Fibroblast of skin of scalp (primary cell): ENCODE results near the gene KIAA0513.
"Not testable (repeated sequence)": the region's sequence is repeated elsewhere in the genome, so short reads cannot be mapped to it uniquely, and the experiment has no call there.

Experiments
- DNase-seq: peaks from one replicate; pipeline ENCODE4 v3.0.0-alpha.2; 2013

The KIAA0513 gene

DNA sequence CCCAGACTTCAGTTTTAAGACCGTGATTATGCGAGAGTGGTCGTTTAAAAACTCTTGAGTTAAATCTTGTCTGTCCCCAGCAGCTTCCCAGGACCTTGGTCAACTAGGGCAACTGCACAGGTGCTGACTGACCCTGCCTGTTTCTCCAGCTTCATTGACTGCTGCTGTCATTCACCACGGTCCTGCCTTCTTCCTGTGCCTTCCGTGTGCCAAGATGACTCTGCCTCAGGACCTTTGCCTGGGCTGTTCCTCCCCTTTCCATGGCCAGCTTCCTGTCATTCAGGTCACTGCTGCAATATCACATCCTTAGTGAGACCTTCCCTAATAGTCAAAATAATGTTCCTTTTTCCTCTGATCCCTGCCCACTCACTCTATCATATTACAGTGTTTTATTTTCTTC, 3.9 kb downstream of the KIAA0513 start:
- no peak for DNase-seq

- DNase-seq: not testable (repeated sequence)
These were observed 4.6 kb downstream of the KIAA0513 start for GRCh38 chr16:85032187-85032586.

DNA sequence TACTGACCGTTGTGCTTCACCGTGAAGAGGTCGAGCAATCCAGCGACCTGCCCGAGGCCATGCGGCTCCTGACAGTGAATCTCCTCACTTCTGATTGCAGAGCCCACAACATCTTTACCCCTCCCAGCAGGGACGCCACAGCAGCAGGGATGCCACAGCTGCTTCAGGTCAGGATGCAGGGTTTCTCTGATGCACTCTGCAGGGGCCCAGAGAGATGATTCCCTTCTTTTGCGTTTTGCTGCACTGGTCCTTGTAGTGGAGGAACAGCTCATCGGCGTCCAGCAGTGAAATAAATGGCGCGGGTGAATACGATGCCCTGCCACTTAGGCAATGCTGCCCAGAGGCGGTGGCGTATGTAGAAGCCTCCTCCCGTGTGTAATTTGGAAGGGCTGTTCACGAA, 5.6 kb downstream of the KIAA0513 start:
- no peak for DNase-seq

DNA sequence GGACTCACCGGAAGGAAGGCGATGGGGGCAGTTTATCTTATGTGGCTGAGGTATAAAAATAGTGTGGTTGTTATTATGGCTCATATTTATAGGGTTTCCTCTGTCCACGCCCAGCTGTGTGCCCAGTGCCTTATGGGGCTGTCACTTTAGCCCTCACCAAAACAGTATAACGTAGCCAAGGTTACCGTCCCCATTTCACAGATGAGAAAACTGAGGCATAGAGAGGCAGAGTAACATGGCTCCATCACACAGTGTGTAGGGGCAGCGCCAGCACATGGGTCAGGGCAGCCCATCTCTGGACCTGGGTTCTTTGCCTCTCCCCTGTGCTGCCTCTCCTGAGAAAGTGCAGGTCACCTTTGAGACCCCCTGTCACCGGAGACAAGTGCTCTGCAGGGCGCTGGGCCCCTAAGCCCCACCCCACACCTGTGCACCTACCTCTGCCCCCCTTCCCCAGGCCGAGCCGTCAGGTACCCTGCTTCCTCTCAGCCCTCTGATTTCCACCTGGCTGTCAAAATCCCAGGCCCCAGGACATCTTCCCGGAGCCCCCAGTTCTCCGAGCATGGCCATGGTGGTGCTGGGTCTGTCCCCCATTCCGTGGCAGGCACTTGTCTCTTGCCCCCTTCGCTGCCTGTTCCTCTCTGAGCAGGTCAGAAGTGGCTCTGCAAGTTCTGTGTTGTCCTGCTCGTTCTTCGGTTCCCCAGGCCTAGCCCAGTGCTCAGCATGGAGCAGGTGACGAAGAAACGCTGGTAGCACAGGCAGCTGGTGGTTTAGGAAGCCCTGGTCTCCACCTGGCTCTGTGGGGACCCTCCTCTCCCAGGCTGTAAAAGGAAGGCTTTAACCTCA, 7.2 kb downstream of the KIAA0513 start:
- no peak for DNase-seq

GRCh38 chr16:85036236-85037049, 8.8 kb downstream of the KIAA0513 start:
- no peak for DNase-seq

DNA sequence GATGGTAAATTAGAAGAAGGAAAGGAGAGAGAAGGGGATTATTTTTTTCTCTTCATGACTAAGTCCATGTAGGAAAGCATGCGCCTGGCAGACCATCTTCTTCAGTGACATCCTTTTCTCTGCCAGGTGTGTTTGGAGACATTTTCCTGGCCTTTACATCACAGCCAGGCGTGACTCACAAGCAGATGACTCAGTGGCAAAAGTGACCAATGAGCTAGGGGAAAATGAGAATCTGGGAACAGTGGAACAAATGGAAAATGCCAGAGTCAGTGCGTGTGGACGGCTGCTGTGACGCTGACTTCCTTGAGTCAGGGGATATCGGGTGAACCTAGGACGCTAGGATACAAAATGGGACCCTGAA, 9.4 kb downstream of the KIAA0513 start:
- no peak for DNase-seq

DNA sequence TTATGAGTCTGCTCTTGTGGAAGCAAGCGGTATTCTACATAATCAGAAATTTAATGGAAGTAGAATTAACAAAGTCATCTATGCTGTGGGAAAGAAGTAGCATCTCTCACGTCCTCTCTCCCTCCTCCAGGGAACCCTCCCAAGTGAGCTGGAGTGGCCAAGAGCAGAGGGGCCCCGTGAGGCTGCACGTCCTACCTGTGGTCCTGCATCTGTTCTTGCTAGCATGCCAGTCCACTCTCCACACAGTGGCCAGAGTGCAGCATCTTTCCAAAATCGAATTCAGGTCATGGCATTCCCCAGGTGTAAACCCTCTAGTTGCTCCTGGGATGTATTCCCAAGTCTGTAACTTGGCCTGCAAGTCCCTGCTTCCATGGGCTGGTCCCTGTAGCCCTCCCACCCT, 10.1 kb downstream of the KIAA0513 start:
- no peak for DNase-seq

DNA sequence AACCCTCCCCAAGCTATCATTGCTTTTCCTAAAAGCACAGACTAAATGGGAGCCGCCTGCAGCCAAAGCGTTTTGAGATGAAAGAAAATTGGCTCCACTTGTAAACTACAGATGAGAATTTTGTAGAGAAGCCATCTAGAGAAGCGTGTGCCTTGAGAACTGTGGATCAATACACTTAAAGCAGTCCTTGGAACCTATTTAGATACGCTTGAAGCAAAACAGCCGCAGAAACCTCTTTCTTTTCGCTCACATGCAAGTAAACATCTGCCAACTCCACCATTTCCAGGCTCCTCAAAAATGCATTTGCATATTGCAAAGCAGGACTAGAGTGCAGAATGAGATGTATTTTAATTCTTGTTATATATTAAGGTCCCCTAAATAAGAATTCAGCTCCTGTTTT, 13.1 kb downstream of the KIAA0513 start:
- DNase-seq: no peak

- DNase-seq: no peak
These were observed 13.9 kb downstream of the KIAA0513 start for GRCh38 chr16:85041219-85042166.

- DNase-seq: no peak
These were observed 14.6 kb downstream of the KIAA0513 start for GRCh38 chr16:85042167-85042526.

GRCh38 chr16:85042606-85043005, 15.0 kb downstream of the KIAA0513 start:
- no peak for DNase-seq

DNA sequence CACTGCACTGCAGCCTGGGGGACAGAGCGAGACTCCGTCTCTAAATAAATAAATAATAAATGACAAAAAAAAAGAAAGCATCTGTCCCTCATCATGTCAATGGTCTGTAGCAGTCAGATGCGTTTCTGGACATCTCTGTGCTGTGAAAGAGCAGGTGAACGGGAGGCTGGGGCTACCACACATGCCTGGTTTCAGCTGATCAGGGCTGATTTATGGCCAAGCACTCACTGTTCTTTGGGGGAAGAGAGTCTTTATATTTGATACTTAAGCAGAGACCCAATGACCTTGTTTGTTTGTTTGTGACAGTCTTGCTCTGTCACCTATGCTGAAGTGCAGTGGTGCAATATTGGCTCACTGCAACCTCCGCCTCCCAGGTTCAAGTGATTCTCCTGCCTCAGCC, 17.5 kb downstream of the KIAA0513 start:
- no peak for DNase-seq

GRCh38 chr16:85045641-85046471, 18.3 kb downstream of the KIAA0513 start:
- no peak for DNase-seq

- no peak for DNase-seq
These were observed 18.9 kb downstream of the KIAA0513 start for GRCh38 chr16:85046472-85046916.

- no peak for DNase-seq
These were observed 19.6 kb downstream of the KIAA0513 start for GRCh38 chr16:85046931-85047866.

DNA sequence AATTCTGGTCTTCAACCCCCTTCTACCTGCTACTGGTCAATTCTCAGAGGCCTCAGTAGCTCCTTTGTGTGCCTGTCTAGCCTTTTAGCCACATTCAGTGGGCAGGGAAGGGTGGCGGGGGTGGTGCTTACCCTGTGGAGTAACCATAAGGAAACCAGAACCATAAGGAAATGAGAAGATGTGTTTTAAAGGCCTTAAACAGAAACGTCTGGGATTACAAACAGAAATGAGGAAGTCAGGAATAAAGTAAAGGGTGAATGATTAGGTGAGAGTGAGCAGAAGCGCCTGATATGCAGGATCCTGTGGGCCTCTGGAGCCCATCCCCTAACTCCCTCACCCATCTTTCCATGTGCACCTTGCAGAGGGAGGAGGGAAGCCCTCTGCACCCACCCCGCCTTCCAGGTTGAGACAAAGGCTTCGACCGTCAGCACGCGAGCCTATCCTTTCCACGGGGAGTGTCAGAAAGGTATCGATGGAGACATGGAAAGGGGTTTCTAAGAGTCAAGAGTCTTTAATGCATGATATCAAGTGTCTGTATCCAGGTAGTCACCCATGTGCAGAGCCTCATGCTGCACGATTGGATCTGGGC, 20.4 kb downstream of the KIAA0513 start:
- no peak for DNase-seq

GRCh38 chr16:85048921-85049562, 21.4 kb downstream of the KIAA0513 start:
- no peak for DNase-seq

DNA sequence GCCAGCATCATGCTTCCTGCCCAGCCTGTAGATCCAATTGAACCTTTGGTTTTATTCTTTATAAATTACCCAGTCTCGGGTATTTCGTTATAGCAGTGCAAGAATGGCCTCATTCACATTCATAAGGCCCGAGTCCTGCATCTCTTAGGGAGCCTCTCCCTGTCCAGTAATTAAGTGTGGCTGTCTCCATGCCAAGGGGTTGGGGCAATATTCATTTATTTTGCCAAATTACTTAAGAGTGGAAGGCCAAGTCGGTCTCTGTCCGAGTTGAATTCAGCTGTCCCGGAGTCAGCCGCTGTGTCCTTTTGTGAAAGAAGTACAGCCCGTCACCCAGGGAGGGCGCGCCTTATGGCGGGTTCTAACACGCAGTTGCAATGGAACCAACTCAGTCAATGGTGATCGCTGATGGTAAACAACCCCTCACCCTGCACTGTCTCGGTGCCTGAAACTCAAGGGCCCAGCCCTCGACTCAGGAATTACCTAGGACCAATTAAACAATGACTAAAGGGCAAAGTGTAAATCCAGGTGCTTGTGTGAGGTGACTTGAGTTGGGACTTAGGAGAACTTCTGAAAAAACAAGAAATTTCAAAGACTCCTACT, 22.2 kb downstream of the KIAA0513 start:
- DNase-seq: no peak

DNA sequence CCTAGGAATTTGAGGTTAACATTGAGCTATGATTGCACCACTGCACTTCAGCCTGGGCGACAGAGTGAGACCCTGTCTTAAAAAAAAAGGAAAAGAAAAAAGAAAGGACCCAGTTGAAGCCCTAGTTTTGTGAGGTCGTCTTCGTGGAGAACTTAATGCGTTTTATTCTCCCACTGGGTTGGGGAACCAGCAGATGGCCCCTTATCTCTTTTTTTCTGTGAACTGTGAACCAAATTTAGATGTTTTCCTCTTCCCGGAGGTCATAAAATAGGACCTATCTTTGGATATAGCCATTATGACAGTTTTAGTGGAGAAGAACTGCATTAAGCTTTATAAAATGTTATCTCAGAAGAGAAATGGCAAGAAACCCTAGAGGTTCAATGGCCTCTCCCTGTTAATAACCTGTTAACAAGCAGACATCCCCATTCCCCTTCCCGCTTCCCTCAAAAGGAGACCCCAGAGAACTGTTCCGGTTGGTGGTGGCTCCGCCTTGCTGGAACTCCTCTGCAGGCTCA, 23.5 kb downstream of the KIAA0513 start:
- no peak for DNase-seq
